K562 (cell line): ENCODE results near the gene RAB11FIP2.

Experiments used
- BHLHE40 ChIP-seq: IDR thresholded peaks from 2 replicates; pipeline ENCODE4 v1.6.1; 2011; ENCODE audit warnings: low read length, improper control_type of control experiment
- CCAR2 ChIP-seq: fragments of 200-400 bp; formaldehyde crosslinking; IDR thresholded peaks from 2 replicates; pipeline ENCODE4 v1.6.1; 2017; ENCODE audit warnings: mild to moderate bottlenecking, low read depth, low read length
- MXI1 ChIP-seq: IDR thresholded peaks from 2 replicates; pipeline ENCODE4 v1.6.1; 2011; ENCODE audit warnings: low read depth, mild to moderate bottlenecking, improper control_type of control experiment, low read length
- TF ChIP-seq, protein P1 (sequence below): sonication (generic); formaldehyde crosslinking; IDR thresholded peaks from 2 replicates; pipeline ENCODE4 v1.8.1; 2022; ENCODE audit warnings: missing genetic modification reagents
- TF ChIP-seq, protein P2 (sequence below), 3 experiments: IDR thresholded peaks in 2 of 3; conservative IDR thresholded peaks in 1 of 3; 2 replicates each; pipeline ENCODE4 v1.5.1; 2011 to 2012; ENCODE audit warnings: low read length in 3 of 3, mild to moderate bottlenecking in 3 of 3, control low read depth in 2 of 3, improper control_type of control experiment in 1 of 3, inconsistent platforms in 1 of 3, low read depth in 1 of 3, mixed read lengths in 1 of 3, moderate library complexity in 1 of 3; ENCODE audit not compliant: insufficient read depth in 2 of 3
- TF ChIP-seq, protein P3 (sequence below): fragments of 250-450 bp; sonication (Bioruptor Pico); IDR thresholded peaks from 2 replicates; pipeline ENCODE4 v1.4.0; 2020; ENCODE audit warnings: borderline replicate concordance

DNA sequence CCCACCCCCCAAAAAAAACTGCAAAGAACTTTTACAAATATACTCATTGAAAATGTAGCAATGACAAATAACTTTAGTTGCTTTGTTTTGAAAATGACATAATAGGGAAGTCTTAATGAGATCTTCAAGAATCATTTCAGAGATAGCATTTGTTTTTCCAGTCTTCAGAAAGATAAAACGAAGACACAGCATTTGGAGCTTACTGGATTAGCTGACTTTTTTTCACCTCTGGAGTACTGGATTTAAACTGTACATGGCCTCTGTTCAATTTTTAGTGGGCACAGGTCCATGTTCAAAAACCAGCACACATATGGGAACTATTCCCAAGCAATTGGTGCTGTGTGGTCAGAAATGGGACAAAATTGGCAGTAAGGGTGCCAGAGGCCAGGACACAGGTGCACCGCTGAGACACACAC, 3.9 kb downstream of the RAB11FIP2 start:
- no peak for TF ChIP-seq MXI1
- no peak for TF ChIP-seq CCAR2
- TF ChIP-seq, protein P1, sequence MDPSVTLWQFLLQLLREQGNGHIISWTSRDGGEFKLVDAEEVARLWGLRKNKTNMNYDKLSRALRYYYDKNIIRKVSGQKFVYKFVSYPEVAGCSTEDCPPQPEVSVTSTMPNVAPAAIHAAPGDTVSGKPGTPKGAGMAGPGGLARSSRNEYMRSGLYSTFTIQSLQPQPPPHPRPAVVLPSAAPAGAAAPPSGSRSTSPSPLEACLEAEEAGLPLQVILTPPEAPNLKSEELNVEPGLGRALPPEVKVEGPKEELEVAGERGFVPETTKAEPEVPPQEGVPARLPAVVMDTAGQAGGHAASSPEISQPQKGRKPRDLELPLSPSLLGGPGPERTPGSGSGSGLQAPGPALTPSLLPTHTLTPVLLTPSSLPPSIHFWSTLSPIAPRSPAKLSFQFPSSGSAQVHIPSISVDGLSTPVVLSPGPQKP (CRISPR knock-in tag), result no peak
- TF ChIP-seq, protein P2, sequence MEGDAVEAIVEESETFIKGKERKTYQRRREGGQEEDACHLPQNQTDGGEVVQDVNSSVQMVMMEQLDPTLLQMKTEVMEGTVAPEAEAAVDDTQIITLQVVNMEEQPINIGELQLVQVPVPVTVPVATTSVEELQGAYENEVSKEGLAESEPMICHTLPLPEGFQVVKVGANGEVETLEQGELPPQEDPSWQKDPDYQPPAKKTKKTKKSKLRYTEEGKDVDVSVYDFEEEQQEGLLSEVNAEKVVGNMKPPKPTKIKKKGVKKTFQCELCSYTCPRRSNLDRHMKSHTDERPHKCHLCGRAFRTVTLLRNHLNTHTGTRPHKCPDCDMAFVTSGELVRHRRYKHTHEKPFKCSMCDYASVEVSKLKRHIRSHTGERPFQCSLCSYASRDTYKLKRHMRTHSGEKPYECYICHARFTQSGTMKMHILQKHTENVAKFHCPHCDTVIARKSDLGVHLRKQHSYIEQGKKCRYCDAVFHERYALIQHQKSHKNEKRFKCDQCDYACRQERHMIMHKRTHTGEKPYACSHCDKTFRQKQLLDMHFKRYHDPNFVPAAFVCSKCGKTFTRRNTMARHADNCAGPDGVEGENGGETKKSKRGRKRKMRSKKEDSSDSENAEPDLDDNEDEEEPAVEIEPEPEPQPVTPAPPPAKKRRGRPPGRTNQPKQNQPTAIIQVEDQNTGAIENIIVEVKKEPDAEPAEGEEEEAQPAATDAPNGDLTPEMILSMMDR (IDR thresholded peaks at IDR 0.05 in 2 of 3, conservative IDR thresholded peaks at IDR 0.05 in 1 of 3; ENCODE audit: insufficient read depth in 2 of 3, low read depth in 1 of 3, low read length in 3 of 3), result no peak
- TF ChIP-seq, protein P3, sequence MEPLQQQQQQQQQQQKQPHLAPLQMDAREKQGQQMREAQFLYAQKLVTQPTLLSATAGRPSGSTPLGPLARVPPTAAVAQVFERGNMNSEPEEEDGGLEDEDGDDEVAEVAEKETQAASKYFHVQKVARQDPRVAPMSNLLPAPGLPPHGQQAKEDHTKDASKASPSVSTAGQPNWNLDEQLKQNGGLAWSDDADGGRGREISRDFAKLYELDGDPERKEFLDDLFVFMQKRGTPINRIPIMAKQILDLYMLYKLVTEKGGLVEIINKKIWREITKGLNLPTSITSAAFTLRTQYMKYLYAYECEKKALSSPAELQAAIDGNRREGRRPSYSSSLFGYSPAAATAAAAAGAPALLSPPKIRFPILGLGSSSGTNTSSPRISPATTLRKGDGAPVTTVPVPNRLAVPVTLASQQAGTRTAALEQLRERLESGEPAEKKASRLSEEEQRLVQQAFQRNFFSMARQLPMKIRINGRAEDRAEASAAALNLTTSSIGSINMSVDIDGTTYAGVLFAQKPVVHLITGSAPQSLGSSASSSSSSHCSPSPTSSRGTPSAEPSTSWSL (CRISPR knock-in tag), result no peak
- TF ChIP-seq BHLHE40, result no peak
